Gastroesophageal sphincter (tissue), 4 donors: ENCODE data around the gene ZNF726. TPM values are rescaled to one million over a fixed set of nuclear protein-coding genes. Genes with fewer than 3 reads are reported as not detected.
A peak's percentile ranks its signal among the peaks of the same experiment; 100 is the strongest.

Source experiments
- ATAC-seq: fragments of 150-250 bp; one replicate; pipeline ENCODE4 v1.9.1; 2016; ENCODE audit warnings: mild to moderate bottlenecking, moderate library complexity
- H3K27ac ChIP-seq, 4 donors: fragments of 200-600 bp; sonication (generic) in 3 of 4; 1 replicate in 3 of 4; 2 replicates in 1 of 4; pipeline ENCODE4 v1.5.1; 2016 to 2019
- H3K27me3 ChIP-seq: fragments of 200-600 bp; sonication (generic); one replicate; pipeline ENCODE4 v1.5.1; 2019
- H3K36me3 ChIP-seq, 2 donors: fragments of 200-600 bp; sonication (generic); one replicate each; pipeline ENCODE4 v1.5.1; 2019; ENCODE audit warnings: control low read depth in 1 of 2
- H3K4me1 ChIP-seq, 3 donors: fragments of 200-600 bp; sonication (generic); 1 replicate in 2 of 3; 2 replicates in 1 of 3; pipeline ENCODE4 v1.5.1; 2016 to 2019; ENCODE audit warnings: control low read depth in 2 of 3
- H3K4me3 ChIP-seq, 2 donors: fragments of 200-600 bp; sonication (generic); one replicate each; pipeline ENCODE4 v1.5.1; 2019; ENCODE audit warnings: mild to moderate bottlenecking in 1 of 2, moderate library complexity in 1 of 2
- H3K9me3 ChIP-seq, 3 donors: fragments of 200-600 bp; sonication (generic); one replicate each; pipeline ENCODE4 v1.5.1; 2017 to 2019; ENCODE audit warnings: control low read depth in 2 of 3
- EP300 ChIP-seq: sonication (generic); formaldehyde crosslinking; IDR thresholded peaks from one replicate; pipeline ENCODE4 v1.6.1; 2017; ENCODE audit warnings: antibody characterized with exemption, mild to moderate bottlenecking
- POLR2A ChIP-seq, 2 donors: fragments of 450-650 bp; IDR thresholded peaks; one replicate each; pipeline ENCODE4 v1.6.1; 2017; ENCODE audit warnings: antibody characterized with exemption in 2 of 2, mild to moderate bottlenecking in 2 of 2, moderate library complexity in 1 of 2
- POLR2AphosphoS5 ChIP-seq: sonication (generic); formaldehyde crosslinking; IDR thresholded peaks from one replicate; pipeline ENCODE4 v1.6.1; 2017; ENCODE audit warnings: antibody characterized with exemption
- WGBS, 2 donors: methylation state at CpG; one replicate each; pipeline ENCODE4 v1.1.5; 2018; ENCODE audit warnings: low coverage in 1 of 2; 5-methylcytosine and 5-hydroxymethylcytosine counted together
- total RNA-seq, 4 donors: library from RNA; depleted of rRNA; stranded (reverse); fragments of >200 nt; gene quantifications; one replicate each; pipeline ENCODE4 v1.1.0, GENCODE V29; 2016
- TF ChIP-seq, protein P1 (sequence below), 4 experiments: fragments of 200-600 bp in 2 of 4; fragments of 450-650 bp in 2 of 4; sonication (generic) in 1 of 4; IDR thresholded peaks; one replicate each; pipeline ENCODE4 v1.5.1; 2017 to 2019; ENCODE audit warnings: antibody characterized with exemption in 4 of 4, mild to moderate bottlenecking in 2 of 4, moderate library complexity in 2 of 4

ZNF726 gene
- total RNA-seq, 4 donors from 2014 or later, result 0.27 to 1.6 (median 0.35) TPM; not detected in 1

DNA sequence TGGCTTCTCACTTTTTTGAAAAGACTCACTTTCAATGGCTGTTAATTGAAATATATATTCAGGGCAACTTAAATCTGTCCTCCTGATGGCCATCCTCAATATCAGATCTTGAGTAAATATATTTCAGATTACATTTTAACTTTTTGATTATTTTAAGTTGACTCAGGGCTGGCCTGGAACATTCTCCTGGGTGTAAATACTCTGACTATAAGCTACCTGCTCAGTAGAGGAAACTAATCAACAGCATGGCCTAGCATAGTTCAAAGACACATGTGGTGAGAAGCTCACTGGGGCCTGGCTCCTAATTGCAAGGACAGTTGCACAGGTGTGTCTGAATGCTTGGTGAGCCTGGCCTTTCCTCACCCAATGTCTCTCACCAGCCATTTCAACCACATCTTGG, 5.5 kb upstream of the ZNF726 start:
- no peak for ATAC-seq
- H3K9me3 ChIP-seq, result peaks cover 0 to 18% (median 0%) of the 10 kb centered on the region in 3 donors
- TF ChIP-seq, protein P1, sequence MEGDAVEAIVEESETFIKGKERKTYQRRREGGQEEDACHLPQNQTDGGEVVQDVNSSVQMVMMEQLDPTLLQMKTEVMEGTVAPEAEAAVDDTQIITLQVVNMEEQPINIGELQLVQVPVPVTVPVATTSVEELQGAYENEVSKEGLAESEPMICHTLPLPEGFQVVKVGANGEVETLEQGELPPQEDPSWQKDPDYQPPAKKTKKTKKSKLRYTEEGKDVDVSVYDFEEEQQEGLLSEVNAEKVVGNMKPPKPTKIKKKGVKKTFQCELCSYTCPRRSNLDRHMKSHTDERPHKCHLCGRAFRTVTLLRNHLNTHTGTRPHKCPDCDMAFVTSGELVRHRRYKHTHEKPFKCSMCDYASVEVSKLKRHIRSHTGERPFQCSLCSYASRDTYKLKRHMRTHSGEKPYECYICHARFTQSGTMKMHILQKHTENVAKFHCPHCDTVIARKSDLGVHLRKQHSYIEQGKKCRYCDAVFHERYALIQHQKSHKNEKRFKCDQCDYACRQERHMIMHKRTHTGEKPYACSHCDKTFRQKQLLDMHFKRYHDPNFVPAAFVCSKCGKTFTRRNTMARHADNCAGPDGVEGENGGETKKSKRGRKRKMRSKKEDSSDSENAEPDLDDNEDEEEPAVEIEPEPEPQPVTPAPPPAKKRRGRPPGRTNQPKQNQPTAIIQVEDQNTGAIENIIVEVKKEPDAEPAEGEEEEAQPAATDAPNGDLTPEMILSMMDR (IDR thresholded peaks at IDR 0.05), result no peak
- TF ChIP-seq EP300, result no peak
- no peak for TF ChIP-seq POLR2A (IDR thresholded peaks at IDR 0.05)
- no peaks in the 10 kb centered on the region for H3K4me1 ChIP-seq
- H3K27me3 ChIP-seq, result no peaks in the 10 kb centered on the region
- no peak overlapping the region for H3K4me3 ChIP-seq
- H3K36me3 ChIP-seq, result no peaks in the 10 kb centered on the region
- no peak overlapping the region for H3K27ac ChIP-seq

DNA sequence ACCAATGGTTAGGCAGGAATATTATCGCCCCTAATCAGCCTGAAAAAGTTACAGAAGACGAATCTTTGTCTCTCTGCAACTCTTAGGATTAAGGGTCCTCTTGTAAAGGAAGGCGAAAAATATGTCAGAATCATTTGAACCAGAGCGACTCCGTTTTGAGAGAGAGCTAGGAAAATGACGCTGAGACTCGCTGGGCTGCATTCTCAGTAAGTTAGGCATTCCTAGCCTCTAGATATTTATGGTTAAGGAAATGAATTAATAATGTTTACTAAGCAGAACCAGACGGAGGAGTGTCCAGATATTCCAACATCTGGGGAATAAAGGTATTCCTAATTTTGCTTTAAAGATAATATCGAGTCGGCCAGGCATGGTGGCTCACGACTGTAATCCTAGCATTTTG, 755 bp upstream of the ZNF726 start:
- H3K27ac ChIP-seq, result no peak overlapping the region
- ATAC-seq, result no peak
- H3K4me1 ChIP-seq, result peaks cover 0 to 6% (median 0%) of the 10 kb centered on the region in 3 donors
- 91 to 92% methylated on average over 9 to 11 of the region's 11 CpGs for WGBS, 2 donors
- no peaks in the 10 kb centered on the region for H3K36me3 ChIP-seq
- H3K9me3 ChIP-seq, result no peaks in the 10 kb centered on the region
- TF ChIP-seq POLR2AphosphoS5 (no peak), POLR2A (IDR thresholded peaks at IDR 0.05) (no peak), EP300 (no peak)
- TF ChIP-seq, protein P1 (IDR thresholded peaks at IDR 0.05), result no peak
- H3K27me3 ChIP-seq, result no peaks in the 10 kb centered on the region
- H3K4me3 ChIP-seq, result peak overlapping the region in 1 of 2 donors; percentile 64

DNA sequence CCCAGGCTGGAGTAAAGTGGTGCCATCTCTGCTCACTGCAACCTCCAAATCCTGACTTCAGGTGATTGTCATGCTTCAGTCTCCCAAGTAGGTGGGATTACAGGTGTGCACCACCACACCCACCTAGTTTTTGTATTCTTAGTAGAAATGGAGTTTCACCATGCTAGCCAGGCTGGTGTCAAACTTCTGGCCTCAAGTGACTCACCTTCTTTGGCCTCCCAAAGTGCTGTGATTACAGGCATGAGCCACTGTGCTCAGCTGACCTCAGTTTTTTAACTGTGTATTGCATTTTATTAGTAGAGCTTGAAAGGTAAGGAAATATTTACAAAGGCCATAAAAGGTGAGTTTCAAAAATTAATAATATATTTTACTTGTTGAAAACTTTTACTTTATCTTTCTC, 2.3 kb downstream of the ZNF726 start:
- no peaks in the 10 kb centered on the region for H3K9me3 ChIP-seq
- H3K36me3 ChIP-seq, result peaks cover 0 to 9% of the 10 kb centered on the region in 2 donors
- ATAC-seq, result no peak

DNA sequence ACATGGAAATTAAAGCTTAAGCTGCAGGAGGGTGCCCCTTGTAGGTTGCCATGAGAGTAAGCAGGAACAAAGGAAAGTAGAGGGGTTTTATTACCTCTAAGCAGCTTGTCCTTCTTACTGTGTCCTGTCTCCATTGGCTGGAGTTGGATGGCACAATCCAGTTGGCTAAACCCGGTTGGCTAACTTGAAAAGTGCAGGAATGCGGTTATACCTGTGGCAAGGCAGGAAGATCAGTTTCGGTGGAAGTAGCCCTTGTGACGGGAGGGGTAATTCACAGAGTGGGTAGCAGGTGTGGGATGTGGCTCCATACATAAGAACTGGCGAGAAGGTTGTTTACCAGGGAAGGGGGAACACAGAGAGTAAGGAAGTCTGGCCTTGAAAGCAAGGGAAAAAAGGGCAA, 3.2 kb downstream of the ZNF726 start:
- 83 to 90% methylated on average over 2 to 5 of the region's 5 CpGs for WGBS, 2 donors
- H3K4me3 ChIP-seq, result no peak overlapping the region
- no peak for TF ChIP-seq EP300
- TF ChIP-seq, protein P1 (IDR thresholded peaks at IDR 0.05), result no peak
- TF ChIP-seq POLR2A (IDR thresholded peaks at IDR 0.05), result no peak
- TF ChIP-seq POLR2AphosphoS5, result no peak
- peaks cover 0 to 6% (median 0%) of the 10 kb centered on the region in 3 donors for H3K4me1 ChIP-seq
- no peak overlapping the region for H3K27ac ChIP-seq
- no peak for ATAC-seq
- H3K36me3 ChIP-seq, result peaks cover 0 to 9% of the 10 kb centered on the region in 2 donors
- no peaks in the 10 kb centered on the region for H3K9me3 ChIP-seq
- H3K27me3 ChIP-seq, result no peaks in the 10 kb centered on the region

More for the DNA sequence above, 2.3 kb downstream of the ZNF726 start:
- H3K4me1 ChIP-seq, result peaks cover 0 to 6% (median 0%) of the 10 kb centered on the region in 3 donors
- no peak overlapping the region for H3K27ac ChIP-seq
- no peak overlapping the region for H3K4me3 ChIP-seq
- TF ChIP-seq POLR2AphosphoS5, result no peak
- TF ChIP-seq, protein P1 (IDR thresholded peaks at IDR 0.05), result no peak
- TF ChIP-seq POLR2A (IDR thresholded peaks at IDR 0.05), result no peak
- no peak for TF ChIP-seq EP300
- H3K27me3 ChIP-seq, result no peaks in the 10 kb centered on the region

DNA sequence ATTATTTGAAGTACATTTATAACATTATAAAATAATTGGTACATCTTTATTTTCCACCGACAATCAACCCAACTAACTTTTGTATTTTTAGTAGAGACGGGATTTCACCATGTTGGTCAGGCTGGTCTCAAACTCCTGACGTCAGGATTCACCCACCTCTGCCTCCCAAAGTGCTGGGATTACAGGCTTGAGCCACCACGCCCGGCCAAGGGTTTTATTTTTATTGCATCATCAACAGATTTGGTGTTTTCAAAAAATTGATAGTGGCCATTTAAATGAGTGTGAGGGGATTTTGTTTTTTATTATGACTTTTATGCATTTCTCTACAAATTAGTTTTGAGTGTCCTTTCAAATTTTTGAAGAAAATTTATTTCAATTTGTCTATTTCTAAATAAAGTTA, 10.6 kb downstream of the ZNF726 start:
- no peaks in the 10 kb centered on the region for H3K27me3 ChIP-seq
- H3K27ac ChIP-seq, result no peak overlapping the region
- 79 to 92% methylated on average over 4 to 5 of the region's 5 CpGs for WGBS, 2 donors
- peaks cover 0 to 7% of the 10 kb centered on the region in 2 donors for H3K36me3 ChIP-seq
- no peaks in the 10 kb centered on the region for H3K4me1 ChIP-seq
- H3K4me3 ChIP-seq, result no peak overlapping the region
- no peak for ATAC-seq
- TF ChIP-seq POLR2A (IDR thresholded peaks at IDR 0.05), result no peak
- no peak for TF ChIP-seq POLR2AphosphoS5
- no peak for TF ChIP-seq EP300
- TF ChIP-seq, protein P1 (IDR thresholded peaks at IDR 0.05), result no peak
- no peaks in the 10 kb centered on the region for H3K9me3 ChIP-seq
